ENCODE data around the gene EFNA5. TPM values are rescaled to one million over a fixed set of nuclear protein-coding genes. Genes with fewer than 3 reads are reported as not detected.
A peak's percentile ranks its signal among the peaks of the same experiment; 100 is the strongest.
"Not testable (repeated sequence)": the region's sequence is repeated elsewhere in the genome, so short reads cannot be mapped to it uniquely, and the experiment has no call there.

Gene EFNA5
- total RNA-seq, 1 donor from 2014 or later, result 11.1 TPM

DNA sequence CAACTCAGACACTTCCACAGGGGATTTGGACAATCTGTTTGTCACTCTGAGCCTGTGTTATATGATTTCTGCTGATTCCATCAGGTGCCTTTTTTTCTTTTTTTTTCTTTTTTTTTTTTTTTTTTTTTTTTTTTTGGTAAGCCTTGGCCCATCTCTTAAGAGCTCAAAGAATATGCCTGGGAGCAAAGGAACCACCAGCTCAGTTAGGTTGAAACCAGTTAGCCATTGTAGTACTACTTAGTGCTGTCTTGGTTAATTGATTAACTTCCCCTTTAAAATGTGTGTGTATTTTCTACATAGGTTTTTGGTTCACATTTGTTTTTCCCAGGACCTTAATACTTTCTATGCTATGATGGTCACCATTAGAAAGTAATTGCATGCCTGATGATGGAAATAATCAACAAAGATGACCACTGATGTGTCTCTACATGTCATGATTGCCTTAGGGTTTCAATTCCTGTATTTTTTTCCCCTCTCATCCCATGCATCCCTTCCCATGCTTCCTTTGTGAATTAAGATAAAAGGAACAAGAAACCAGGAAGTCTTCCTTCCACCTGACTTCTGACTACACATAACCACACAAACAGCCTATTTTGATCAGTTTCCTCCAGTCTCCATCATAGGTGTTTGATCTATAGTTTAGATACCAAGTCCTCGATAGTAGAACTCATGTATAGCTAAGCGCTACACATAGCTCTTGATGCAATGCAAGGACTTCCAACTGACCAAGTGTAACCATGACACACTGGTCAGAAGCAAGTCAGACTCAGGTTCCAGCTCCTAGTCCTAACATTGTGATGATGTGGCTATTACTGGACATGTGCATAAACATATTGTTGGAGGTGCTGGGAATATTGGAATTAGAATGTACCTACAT lies 306.1 kb downstream of the EFNA5 start:
- DNase-seq, result no peak

DNA sequence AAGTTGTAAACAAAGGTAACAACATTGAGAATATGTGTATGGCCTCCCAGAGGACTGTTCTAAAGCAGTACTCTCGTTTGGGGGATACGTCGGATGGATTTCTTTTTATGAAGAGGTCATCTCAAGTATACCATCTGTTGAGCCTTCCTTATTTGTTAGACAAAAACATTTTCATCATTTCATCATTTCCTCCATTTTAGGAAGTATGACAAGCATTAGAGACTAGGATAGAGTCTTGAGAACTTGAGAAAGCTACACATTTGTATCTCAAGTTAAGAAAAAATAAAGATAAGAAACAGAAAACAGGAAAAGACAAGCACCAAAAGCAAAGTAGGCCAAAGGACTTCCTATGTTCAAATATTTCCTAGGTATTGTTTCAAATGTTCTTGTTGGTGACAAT lies 307.0 kb downstream of the EFNA5 start:
- no peak for DNase-seq

DNA sequence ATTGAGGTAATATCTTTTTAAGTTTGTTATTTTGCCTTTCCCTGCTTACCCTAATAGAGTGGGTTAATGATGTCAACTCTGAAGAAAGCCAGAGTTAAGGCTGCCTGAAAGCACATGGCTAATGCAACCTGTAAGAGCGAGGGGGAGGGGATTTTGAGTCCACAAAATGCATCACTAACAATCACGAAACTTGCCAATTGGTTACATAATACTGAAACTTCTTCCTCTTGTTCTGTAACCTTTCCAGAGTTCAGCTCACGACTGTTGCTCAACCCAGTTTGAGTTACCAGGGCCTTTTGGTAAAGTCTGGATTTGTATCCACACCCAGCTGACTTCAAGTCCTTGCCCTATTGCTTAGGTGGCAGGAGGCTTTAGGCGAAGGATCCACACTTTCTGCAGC lies 308.8 kb downstream of the EFNA5 start:
- DNase-seq, result peak; percentile 34

DNA sequence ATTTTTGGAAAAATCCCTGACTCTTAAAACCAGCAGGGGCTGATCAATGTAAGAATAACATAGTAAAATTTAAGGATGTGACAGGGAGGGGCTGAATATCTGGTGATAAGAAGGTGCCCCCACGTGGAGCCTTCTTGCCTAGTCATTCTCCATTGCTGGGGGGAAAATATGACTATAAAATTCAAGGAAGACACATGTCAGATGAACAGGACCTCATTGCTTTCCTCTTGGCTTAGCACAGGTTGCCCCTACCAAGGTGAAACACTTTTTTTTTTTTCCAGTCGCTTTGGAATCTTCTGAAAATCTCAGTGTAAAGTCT lies 310.9 kb downstream of the EFNA5 start:
- no peak for DNase-seq

DNA sequence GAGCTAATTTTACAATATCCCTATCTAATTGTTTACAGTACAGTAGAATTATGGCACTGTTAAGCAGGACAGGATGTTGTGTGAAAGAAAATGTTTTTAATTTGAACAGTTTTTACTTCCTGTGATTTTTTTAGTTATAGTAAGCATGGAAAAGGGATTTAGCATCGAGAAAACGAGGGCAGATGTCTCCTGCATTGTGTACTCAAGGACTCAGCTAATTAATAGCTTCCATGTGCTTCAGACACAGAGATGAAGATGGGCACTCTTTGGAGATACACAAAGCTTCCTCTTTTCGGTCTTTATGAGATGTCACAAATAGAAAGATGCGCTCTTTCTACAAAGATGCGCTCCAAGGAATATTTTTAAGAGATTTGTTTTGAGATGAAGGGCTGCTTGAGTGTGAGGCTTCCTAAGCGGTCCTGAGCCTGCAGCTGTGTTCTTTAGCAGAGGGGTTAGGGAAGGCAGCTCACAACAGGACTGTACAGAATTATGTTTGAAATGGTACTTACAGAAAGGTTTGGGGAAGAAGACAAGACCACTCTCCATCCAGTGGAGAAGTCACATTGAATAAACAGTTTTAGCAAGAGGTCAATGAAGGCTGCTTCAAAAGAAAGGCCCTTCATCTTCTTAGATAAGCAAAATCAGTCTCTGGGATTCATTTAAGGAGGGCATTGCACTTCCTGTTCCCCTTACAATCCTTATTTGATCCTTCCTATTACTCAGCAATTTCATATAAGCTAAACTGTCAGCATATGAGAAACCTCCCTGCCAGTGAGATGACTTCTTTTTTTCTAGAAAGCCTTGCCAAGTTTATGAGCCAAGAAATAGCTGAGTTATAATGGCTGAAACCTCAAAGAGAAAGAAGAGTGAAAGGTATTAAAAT lies 311.5 kb downstream of the EFNA5 start:
- no peak for DNase-seq

DNA sequence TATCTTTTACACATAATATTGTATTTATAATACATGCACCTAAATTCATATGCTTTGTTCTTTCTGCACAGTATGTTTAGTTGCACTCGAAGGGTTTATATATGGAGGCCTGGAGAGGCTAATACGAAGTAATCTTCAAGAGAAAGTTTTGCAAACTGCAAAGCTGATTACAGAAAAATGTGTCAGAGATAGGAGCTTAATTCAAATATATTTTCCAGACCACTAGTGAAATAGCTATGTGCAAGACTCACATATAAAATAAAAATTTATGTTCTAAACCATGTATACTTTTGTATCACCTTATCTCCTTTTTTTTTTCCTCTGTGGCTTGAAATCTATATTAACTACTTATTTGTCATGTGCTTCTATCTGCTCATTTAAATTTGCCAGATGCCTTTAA lies 313.8 kb downstream of the EFNA5 start:
- no peak for DNase-seq

DNA sequence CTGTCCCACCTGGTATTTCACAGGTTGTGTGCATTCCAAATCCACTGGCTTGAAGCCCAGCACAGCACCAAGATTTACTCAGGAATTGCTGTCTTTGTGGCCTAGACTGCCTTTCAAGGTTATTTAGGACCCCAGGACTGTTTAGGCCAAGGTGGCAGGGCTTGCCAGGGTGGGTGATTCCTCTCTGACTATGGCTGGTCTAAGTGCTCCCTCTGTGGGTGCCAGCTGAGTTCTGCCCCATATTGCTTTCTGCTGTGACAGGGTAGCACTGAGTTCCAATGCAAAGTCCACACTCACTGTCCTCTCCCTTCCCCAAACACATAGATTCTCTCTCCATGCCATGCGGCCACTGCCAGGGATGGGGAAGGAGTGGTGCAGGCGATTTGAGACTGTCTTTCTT lies 318.2 kb downstream of the EFNA5 start:
- no peak for DNase-seq

DNA sequence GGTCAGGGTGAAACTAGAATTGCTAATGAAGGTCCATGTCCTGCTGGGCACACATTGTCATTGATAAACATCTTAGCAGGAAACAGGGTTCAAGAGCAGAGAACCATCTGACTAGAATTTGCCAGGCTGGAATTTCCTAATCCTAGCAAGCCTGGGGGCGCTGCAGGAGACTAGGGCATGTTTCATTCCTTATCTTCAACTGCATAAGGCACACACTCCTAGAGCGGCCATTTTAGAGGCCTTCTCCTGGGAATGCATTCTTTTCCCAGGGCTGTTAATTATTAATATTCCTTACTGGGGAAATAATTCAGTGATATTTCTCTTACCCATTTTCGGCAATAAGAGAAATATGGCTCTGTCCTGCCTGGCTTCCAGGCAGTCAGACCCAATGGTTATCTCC lies 324.2 kb downstream of the EFNA5 start:
- not testable (repeated sequence) for DNase-seq

DNA sequence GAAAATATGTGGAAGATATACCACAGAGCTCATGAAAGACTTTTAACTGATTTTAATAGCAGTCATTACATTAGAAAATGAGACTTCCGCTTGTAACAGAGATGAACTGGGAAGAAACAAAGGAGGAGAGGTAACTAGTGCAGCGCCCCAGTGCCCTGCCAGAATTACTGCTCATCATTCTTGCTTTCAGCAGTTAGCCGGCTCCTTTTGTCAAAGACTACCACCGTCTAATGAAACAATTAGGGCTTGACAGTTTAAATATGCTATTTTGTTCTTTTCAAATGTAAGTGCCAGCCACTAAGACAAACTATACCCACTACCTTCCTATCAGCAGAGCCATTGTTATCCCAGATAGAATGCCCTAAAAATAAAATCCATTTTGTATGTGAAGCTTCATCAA lies 328.4 kb downstream of the EFNA5 start:
- no peak for DNase-seq

DNA sequence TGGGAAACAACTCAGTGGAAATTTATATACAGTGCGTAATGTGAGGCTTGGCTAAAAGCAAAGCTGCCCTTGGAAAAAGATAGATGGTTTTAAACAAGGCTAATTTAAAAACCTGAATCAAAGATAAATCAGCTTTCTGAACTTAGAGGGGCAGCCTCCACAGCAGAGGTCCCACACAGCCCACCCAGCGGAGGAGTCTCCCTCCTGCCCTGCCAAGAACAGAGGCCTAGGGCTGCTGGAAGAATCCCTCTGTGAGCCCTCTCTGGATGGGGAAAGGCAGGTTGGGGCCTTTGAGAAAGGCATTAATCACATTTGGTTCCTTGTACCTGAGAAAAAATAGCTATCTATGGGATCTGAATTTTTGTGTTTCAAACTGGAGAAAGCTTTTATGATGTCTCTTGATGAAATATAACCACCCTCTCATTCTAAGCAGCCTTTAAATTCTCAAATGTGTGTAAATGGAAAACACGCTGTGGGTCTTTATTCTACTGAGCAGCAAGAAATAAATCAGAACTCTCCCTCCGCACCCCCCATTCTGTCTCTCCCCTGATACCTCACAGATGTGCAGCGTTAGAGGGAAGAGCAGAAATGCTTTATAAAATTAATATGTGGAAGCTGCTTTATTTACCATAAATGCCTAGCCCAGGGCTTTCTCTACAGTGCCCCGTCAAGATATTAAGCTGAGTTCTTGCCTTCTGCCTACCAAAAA lies 329.2 kb downstream of the EFNA5 start:
- DNase-seq, result no peak

DNA sequence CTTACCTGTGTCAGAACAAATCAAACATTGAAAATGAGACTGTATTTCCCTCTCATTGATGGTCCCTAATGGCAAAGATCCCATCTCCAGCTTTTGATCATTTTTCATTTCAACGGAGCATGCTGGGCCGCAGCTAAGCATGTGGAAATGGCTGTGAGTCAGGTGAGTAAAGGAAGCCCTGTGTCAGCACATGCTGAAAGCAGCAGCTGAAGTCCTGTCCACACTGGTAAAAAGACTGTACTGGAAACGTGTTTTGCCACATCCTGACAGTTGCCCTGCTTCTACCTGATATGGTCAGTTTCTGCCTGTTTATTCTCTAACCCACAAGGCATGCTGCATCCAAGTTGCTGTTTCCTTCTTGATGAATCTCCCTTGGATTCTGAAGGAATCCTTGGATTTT lies 330.1 kb downstream of the EFNA5 start:
- DNase-seq, result no peak

DNA sequence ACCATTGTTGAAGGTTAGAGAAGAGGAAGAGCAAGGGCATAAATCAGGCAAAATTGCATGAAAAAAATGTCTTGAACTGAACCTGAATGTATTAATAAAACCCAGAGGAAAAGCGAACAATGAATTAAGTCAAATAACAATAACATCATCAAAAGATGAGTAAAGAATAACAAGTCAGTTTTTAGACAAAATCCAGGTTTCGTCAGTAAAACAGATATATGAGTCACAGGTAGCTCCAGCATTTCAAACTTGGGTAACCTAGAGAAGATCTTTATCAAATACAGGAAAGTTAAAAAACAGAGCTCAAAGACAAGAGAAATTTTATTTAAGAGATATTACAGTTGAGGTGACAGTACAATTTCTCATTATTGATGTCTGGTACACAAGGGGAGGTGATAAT lies 332.4 kb downstream of the EFNA5 start:
- DNase-seq, result no peak

DNA sequence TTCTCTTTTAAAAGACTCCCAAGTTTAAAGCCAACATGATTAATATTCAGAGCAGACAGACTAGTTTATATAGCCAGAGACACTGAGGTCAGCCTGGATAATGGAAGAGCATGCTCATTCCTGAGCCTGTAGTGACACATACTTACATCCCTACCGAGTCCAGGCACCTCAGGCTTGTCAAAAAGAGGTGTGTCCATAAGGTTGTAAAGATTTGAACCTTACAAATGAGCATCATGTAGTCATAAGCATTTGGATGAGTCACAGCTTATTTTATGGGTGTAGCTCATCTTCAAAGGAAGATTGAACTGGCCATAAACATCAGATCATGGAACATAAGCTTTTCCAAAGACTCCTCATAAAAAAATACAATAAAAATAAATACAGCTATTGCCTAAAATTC lies 333.5 kb downstream of the EFNA5 start:
- DNase-seq, result no peak

DNA sequence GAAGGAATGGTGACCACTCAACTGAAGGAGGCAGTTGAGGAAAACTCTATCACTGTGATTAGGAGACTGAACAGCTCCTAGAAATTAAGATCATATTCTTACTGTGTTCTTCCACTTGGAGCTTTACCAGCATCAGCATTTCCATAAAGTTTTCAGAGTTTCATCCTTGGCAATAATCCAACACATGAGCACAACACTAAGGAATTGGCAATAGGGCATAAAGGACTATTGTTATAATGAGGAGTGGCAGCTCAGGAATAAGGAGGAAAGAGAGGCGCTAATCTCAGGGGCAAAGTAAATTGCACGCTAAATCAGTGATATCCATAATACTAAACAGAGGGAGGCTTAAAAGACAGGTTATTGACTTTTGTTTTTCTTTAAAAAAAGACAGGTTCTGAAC lies 338.9 kb downstream of the EFNA5 start:
- DNase-seq, result no peak

DNA sequence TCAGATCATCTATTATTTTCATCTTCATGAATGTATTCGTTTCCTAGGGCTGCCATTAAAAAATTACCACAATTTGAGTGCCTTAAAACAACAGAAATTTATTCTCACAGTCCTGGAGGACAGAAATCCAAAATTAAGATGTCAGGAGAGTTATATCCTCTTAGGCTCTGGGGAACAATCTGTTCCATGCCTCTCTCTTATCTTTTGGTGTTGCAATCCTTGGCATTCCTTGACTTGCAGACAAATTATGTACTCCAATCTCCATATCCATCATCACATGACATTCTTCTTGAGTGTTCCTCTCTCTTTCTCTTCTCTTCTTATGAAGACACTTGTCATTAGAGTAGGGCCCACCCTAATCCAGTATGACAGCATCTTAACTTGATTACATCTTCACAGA lies 339.4 kb downstream of the EFNA5 start:
- DNase-seq, result no peak

DNA sequence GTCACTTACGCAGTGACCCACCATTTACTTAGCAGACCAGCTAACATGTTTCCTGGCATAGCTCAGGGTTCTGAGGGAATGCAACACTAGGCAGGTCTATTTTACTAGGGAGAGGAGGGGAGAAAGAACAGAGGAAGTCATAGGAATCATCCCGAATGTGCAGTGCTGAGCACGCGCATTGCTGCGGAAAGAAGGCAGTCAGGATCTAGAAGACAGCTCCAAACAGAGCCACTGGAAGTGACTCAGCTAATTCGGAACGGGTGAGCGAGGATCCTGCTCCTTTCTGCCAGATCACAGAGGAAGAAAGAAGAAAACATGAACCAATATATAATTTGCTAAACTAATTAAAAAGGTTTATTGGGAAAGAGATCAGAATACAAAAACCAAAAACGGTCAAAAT lies 339.8 kb downstream of the EFNA5 start:
- DNase-seq, result no peak

DNA sequence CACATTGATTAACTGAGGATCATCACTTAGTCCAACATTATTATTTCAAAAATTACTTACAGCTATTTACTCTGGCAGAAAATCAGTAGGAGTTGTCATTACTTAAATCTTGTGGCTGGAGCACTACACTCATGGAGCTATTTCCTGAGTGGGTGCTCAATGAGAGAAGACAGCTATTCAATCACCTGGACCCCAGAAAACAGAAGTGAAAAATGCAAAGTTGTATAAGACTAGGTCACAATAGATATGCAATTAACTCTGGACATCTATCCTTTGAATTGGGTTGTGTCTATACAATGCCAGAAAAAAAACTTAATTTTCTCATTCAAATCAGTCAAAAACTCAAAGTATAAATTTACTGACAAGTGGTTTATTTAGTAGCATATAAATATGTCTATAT lies 340.9 kb downstream of the EFNA5 start:
- no peak for DNase-seq

All from tongue (tissue), 2 donors.